Stimulated activated CD8-positive, alpha-beta memory T cell treated with anti-CD3 and anti-CD28 coated beads, Interleukin-2, amount 100 ng/mL, for 48 hours (primary cell): ENCODE measurements around the gene IFNA7.
"Not testable (repeated sequence)": the region's sequence is repeated elsewhere in the genome, so short reads cannot be mapped to it uniquely, and the experiment has no call there.

ENCODE experiments used
- DNase-seq, 2 donors: peaks; one replicate each; pipeline ENCODE4 v3.0.0-alpha.2; 2020; ENCODE audit warnings: low read depth in 2 of 2

The IFNA7 gene

GRCh38 chr9:21182810-21183736 is 18.9 kb downstream of the IFNA7 start:
- not testable (repeated sequence) for DNase-seq

GRCh38 chr9:21174671-21175070 is 27.3 kb downstream of the IFNA7 start:
- no peak for DNase-seq

- no peak for DNase-seq
These were observed 29.8 kb downstream of the IFNA7 start for GRCh38 chr9:21172156-21172555.

- no peak for DNase-seq
These were observed 30.7 kb downstream of the IFNA7 start for GRCh38 chr9:21171351-21171750.

GRCh38 chr9:21166560-21166959 is 35.4 kb downstream of the IFNA7 start, which contains the start of gene IFNA21:
Gene IFNA21 (minus strand): TSS chr9:21166660. CDS start chr9:21166612, 48 bp downstream.
- not testable (repeated sequence) for DNase-seq

- DNase-seq, result no peak
These were observed 36.5 kb downstream of the IFNA7 start for GRCh38 chr9:21165516-21165915.

- no peak for DNase-seq
These were observed 41.8 kb downstream of the IFNA7 start for GRCh38 chr9:21160178-21160577.

GRCh38 chr9:21155501-21155900 is 46.5 kb downstream of the IFNA7 start:
- no peak for DNase-seq

- no peak for DNase-seq
These were observed 47.9 kb downstream of the IFNA7 start for GRCh38 chr9:21154018-21154608.

- no peak for DNase-seq
These were observed 48.5 kb downstream of the IFNA7 start for GRCh38 chr9:21153336-21154017.
